Naive thymus-derived CD4-positive, alpha-beta T cell (primary cell): Measurements from ENCODE around the gene WNT7B. TPM values are rescaled to one million over a fixed set of nuclear protein-coding genes. Genes with fewer than 3 reads are reported as not detected.

ENCODE experiments used
- ATAC-seq: fragments of 150-1000 bp; cut with Tn5 transposase; 2 replicates; pipeline ENCODE4 v1.10.0; 2021; ENCODE audit warnings: mild to moderate bottlenecking, moderate library complexity
- CTCF ChIA-PET: fragments of 350-600 bp; sonication (Branson Sonifier 250); formaldehyde crosslinking; loops from one replicate; lab custom pipeline; 2021; ENCODE audit warnings: antibody characterized with exemption; lab: Charles Lee
- POLR2A ChIA-PET: fragments of 350-600 bp; sonication (Branson Sonifier 250); formaldehyde crosslinking; loops from one replicate; lab custom pipeline; 2021; ENCODE audit warnings: antibody characterized with exemption, inconsistent platforms; lab: Charles Lee
- DNase-seq, 9 donors: peaks; one replicate each; pipeline versions ENCODE4 v3.0.0 to v3.0.0-alpha.2; 2020 to 2022; ENCODE audit warnings: mixed read lengths in 1 of 9
- H3K27ac ChIP-seq: one replicate; pipeline ENCODE4 v1.7.0; 2013; ENCODE audit warnings: mild to moderate bottlenecking, low read depth, low read length, moderate library complexity
- H3K27me3 ChIP-seq, 2 donors: one replicate each; pipeline ENCODE4 v1.7.0; 2013; ENCODE audit warnings: low read length in 2 of 2, mild to moderate bottlenecking in 2 of 2, moderate library complexity in 2 of 2; ENCODE audit not compliant: control insufficient read depth in 2 of 2, insufficient read depth in 2 of 2
- H3K36me3 ChIP-seq, 3 experiments: 1 replicate in 2 of 3; 2 replicates in 1 of 3; pipeline ENCODE4 v1.7.0; 2013; ENCODE audit warnings: low read length in 3 of 3, mild to moderate bottlenecking in 3 of 3, moderate library complexity in 1 of 3; ENCODE audit not compliant: insufficient read depth in 3 of 3, control insufficient read depth in 2 of 3
- H3K4me1 ChIP-seq, 2 donors: one replicate each; pipeline ENCODE4 v1.7.0; 2013; ENCODE audit warnings: low read length in 2 of 2, mild to moderate bottlenecking in 2 of 2, moderate library complexity in 1 of 2; ENCODE audit not compliant: control insufficient read depth in 2 of 2, insufficient read depth in 2 of 2
- H3K4me3 ChIP-seq: 2 replicates; pipeline ENCODE4 v1.7.0; 2013; ENCODE audit warnings: mild to moderate bottlenecking, low read length
- H3K9me3 ChIP-seq, 3 experiments: 1 replicate in 2 of 3; 2 replicates in 1 of 3; pipeline ENCODE4 v1.7.0; 2013; ENCODE audit warnings: low read length in 3 of 3; ENCODE audit not compliant: control insufficient read depth in 2 of 3
- H3K27ac Mint-ChIP-seq, 9 donors: one replicate each; pipeline ENCODE4 v1.8.0; 2020 to 2022; ENCODE audit warnings: mixed read lengths in 9 of 9, mild to moderate bottlenecking in 8 of 9, moderate library complexity in 5 of 9, inconsistent platforms in 2 of 9
- H3K27me3 Mint-ChIP-seq, 5 donors: one replicate each; pipeline ENCODE4 v1.8.0; 2021 to 2022; ENCODE audit warnings: mixed read lengths in 5 of 5, mild to moderate bottlenecking in 1 of 5
- H3K36me3 Mint-ChIP-seq, 5 donors: one replicate each; pipeline ENCODE4 v1.8.0; 2020 to 2022; ENCODE audit warnings: mixed read lengths in 5 of 5, mild to moderate bottlenecking in 3 of 5, inconsistent platforms in 1 of 5
- H3K4me1 Mint-ChIP-seq, 7 donors: one replicate each; pipeline ENCODE4 v1.8.0; 2020 to 2022; ENCODE audit warnings: mixed read lengths in 7 of 7, mild to moderate bottlenecking in 3 of 7, inconsistent platforms in 1 of 7
- H3K4me3 Mint-ChIP-seq, 10 donors: one replicate each; pipeline ENCODE4 v1.8.0; 2020 to 2022; ENCODE audit warnings: mild to moderate bottlenecking in 10 of 10, mixed read lengths in 10 of 10, moderate library complexity in 6 of 10, inconsistent platforms in 2 of 10
- H3K9me3 Mint-ChIP-seq, 11 donors: one replicate each; pipeline ENCODE4 v1.8.0; 2020 to 2022; ENCODE audit warnings: mixed read lengths in 11 of 11, mild to moderate bottlenecking in 4 of 11, inconsistent platforms in 1 of 11, moderate library complexity in 1 of 11
- intact Hi-C, 2 donors: fragments of 100-400 bp; cut with micrococcal nuclease; formaldehyde crosslinking; loops; one replicate each; pipeline ENCODE4 v1.15.1; 2023
- polyA plus RNA-seq, 2 donors: library from polyadenylated mRNA; unstranded; fragments of 300-500 nt; fragmentation: Illumina TruSeq; gene quantifications; one replicate each; pipeline ENCODE4 v1.2.3, GENCODE V29; 2021
- total RNA-seq, 6 experiments: library from RNA in 5 of 6; stranded (reverse) in 5 of 6; gene quantifications; 1 replicate in 5 of 6; 2 replicates in 1 of 6; pipeline ENCODE4 v1.2.3 and lab custom pipeline; 2021 to 2026

Gene WNT7B
- not detected for total RNA-seq
- not detected for polyA plus RNA-seq
- not detected for total RNA-seq (lab: John Stamatoyannopoulos, UW)

DNA sequence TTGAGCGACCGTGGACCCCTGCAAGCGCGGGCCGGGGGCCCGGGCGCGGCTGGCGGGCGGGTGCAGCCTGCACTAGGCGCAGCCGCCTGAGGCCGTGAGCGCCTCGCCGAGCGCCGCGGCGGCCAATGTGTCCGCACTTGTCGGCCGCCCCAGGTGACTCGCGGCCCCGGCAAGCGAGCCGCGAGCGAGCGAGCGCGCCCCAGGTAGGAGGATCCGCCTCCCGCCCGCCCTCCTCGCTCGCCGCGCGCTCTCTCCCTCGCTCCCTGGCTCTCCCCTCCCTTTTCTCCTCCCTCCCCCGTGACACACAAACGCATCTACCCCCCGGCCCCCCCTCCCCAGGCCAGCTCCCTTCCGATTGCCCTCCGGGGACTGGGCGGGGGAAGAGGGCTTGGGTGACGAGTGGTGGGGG, at the start of gene WNT7B:
Gene WNT7B (minus strand): TSS at position 160 of the 409 bp plus-strand sequence. CDS start 408 bp downstream, outside the sequence.
- Histone ChIP-seq H3K4me3 (no peak within 1 kb of the TSS), H3K4me1 (peaks cover 0 to 9% of the 10 kb centered on the region in 2 donors), H3K27me3 (peaks cover 0 to 14% of the 10 kb centered on the region in 2 donors), H3K9me3 (no peaks in the 10 kb centered on the region), H3K36me3 (no peaks in the 10 kb centered on the region), H3K27ac (no peak within 1 kb of the TSS)
- peak within 1 kb of the TSS; percentile 33 to 73 (median 57) for H3K4me3 Mint-ChIP-seq
- H3K4me1 Mint-ChIP-seq = peaks cover 3 to 18% (median 10%) of the 10 kb centered on the region in 7 donors
- no peaks in the 10 kb centered on the region for H3K36me3 Mint-ChIP-seq
- peaks cover 25 to 42% (median 33%) of the 10 kb centered on the region in 5 donors for H3K27me3 Mint-ChIP-seq
- H3K27ac Mint-ChIP-seq = no peak within 1 kb of the TSS
- ChIA-PET CTCF (no interaction called here), POLR2A (no interaction called here)
- intact Hi-C loops = no loop called here
- DNase-seq (peak in 1 of 9 donors; percentile 30), ATAC-seq (no peak)
- no peaks in the 10 kb centered on the region for H3K9me3 Mint-ChIP-seq

DNA sequence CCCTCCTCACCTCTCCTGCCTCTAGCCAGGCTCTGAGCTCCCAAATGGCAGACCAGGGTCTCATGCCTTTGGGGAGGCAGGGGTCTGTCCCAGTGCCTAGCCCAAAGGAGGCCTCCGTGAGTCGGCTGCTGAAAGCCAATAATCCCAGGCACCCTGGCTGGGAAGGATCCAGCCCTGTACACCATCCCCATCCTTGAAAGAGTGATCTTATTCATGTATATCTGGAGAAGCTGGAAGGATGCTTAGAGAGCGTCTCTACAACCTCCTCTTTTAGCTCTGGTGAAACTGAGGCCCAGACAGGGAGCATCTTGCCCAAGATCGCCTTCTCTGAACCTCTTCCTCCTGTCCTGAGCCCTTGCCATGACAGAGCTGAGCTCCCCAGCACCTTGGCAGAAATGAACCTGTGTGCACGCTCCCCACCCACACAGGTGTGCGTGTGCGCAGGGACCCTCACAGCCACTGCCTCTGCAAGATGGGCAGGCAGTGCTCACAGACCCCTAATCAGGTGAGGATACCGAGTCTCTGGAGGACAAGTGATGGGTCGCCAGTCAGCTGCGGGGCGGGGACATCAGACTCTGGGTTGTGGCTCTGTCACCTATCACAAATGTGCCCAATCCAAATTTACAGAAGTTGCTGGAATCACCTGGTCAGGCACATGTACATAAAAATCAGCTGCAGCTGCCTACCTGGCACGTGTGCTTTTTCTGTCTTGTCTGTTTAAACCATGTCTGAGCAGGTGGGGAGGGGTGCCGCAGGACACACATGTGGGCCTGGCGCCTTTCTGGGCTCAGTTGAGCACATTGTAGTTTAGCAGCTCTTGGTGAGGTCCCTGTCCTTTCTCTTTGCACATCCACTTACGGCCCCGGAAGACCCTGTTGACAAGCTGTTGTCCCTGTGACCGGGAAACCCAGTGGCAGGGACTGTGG, 49.3 kb upstream of the WNT7B start:
- H3K4me1 ChIP-seq = no peaks in the 10 kb centered on the region
- H3K9me3 Mint-ChIP-seq = peaks cover 0 to 6% (median 0%) of the 10 kb centered on the region in 11 donors
- intact Hi-C loops = no loop called here
- ATAC-seq = no peak
- DNase-seq = no peak
- H3K36me3 ChIP-seq = no peaks in the 10 kb centered on the region
- peaks cover 4 to 11% (median 6%) of the 10 kb centered on the region in 7 donors for H3K4me1 Mint-ChIP-seq
- H3K9me3 ChIP-seq = no peaks in the 10 kb centered on the region
- H3K27ac ChIP-seq = no peak overlapping the region
- ChIA-PET POLR2A (interaction anchor here (1.1 kb wide), 1 partner anchor 12 kb away, joined by 3 read pairs; no protein-coding TSS in a partner anchor), CTCF (interaction anchor here (1.4 kb wide), 1 partner anchor 20 kb away, joined by 4 read pairs; no protein-coding TSS in a partner anchor)
- H3K27ac Mint-ChIP-seq = peak overlapping the region in 1 of 9 donors; percentile 26
- peak overlapping the region in 3 of 10 donors; percentile 40 to 70 (median 42) for H3K4me3 Mint-ChIP-seq
- no peak overlapping the region for H3K4me3 ChIP-seq
- peaks cover 0 to 4% of the 10 kb centered on the region in 2 donors for H3K27me3 ChIP-seq
- H3K36me3 Mint-ChIP-seq = peaks cover 0 to 12% (median 0%) of the 10 kb centered on the region in 5 donors
- H3K27me3 Mint-ChIP-seq = peaks cover 31 to 57% (median 39%) of the 10 kb centered on the region in 5 donors

DNA sequence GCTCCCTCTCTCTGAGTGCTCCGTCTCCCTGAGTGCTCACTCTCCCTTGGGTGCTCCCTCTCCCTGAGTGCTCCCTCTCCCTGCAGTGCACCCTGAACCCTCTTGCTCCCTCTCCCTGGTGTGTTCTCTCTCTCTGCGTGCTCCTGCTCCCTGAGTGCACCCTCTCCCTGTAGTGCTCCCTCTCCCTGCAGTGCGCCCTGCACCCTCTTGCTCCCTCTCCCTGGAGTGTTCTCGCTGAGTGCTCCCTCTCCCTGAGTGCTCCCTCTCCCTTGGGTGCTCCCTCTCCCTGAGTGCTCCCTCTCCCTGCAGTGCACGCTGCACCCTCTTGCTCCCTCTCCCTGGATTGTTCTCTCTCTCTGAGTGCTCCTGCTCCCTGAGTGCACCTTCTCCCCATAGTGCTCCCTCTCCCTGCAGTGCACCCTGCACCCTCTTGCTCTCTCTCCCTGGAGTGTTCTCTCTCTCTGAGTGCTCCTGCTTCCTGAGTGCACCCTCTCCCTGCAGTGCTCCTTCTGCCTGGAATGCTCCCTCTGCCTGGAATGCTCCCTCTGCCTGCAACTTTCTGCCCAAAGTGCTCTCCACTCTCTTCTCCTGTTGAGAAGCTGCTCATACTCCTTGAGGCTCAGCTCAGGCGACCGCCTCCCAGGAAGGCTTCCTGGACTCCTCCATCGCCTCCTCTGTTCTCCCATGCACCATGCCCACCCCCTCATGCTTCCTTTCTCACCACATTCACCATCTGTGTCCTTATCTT, 48.4 kb upstream of the WNT7B start:
- ChIA-PET CTCF (interaction anchor here (1.4 kb wide), 1 partner anchor 19 kb away, joined by 4 read pairs; no protein-coding TSS in a partner anchor), POLR2A (interaction anchor here (0.8 to 1.1 kb wide), 1 partner anchor 11 kb away, joined by 3 read pairs; no protein-coding TSS in a partner anchor)
- peak overlapping the region in 2 of 9 donors; percentile 3 to 26 for H3K27ac Mint-ChIP-seq
- DNase-seq (no peak), ATAC-seq (no peak)
- Histone ChIP-seq H3K4me3 (no peak overlapping the region), H3K4me1 (no peaks in the 10 kb centered on the region), H3K27me3 (peaks cover 0 to 4% of the 10 kb centered on the region in 2 donors), H3K36me3 (no peaks in the 10 kb centered on the region), H3K9me3 (no peaks in the 10 kb centered on the region), H3K27ac (no peak overlapping the region)
- H3K9me3 Mint-ChIP-seq = peaks cover 0 to 6% (median 0%) of the 10 kb centered on the region in 11 donors
- H3K27me3 Mint-ChIP-seq = peaks cover 31 to 57% (median 39%) of the 10 kb centered on the region in 5 donors
- intact Hi-C loops = no loop called here
- no peak overlapping the region for H3K4me3 Mint-ChIP-seq
- peaks cover 4 to 11% (median 6%) of the 10 kb centered on the region in 7 donors for H3K4me1 Mint-ChIP-seq
- H3K36me3 Mint-ChIP-seq = peaks cover 0 to 12% (median 0%) of the 10 kb centered on the region in 5 donors

DNA sequence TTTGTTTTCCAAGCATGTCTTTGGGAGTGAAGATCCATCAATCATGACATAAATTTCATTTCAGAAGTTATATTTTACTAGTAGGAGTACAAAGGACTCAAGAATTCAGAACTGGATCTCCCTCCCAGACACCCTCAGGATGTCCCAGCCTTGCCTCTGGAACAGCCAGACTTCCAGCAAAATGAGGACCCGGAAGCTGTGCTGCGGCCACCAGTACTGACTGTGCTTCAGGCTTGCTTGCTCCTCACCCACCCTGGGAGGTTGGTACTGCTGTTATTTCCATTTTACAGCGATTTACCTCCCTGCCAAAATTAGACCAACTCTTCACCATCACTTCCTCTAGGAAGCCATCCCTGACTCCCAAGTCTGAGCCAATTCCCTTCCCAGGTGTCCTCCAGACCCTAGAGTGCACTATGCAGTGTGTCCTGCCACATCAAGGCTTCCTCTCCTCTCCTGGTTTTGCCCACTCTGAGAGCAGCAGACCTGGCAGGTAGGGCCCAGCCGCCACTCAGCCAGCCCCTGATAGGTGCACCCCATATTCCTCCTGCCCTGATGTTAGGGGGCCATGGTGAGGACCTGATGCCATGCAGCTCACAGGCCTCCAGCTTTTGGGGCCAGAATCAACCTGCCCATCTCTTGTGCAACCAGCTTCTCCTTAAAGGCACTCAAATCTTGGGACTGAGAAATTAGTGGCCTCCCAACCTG, 47.3 kb upstream of the WNT7B start:
- POLR2A ChIA-PET = interaction anchor here (0.8 kb wide), 1 partner anchor 10 kb away, joined by 3 read pairs; no protein-coding TSS in a partner anchor
- no peak for DNase-seq

DNA sequence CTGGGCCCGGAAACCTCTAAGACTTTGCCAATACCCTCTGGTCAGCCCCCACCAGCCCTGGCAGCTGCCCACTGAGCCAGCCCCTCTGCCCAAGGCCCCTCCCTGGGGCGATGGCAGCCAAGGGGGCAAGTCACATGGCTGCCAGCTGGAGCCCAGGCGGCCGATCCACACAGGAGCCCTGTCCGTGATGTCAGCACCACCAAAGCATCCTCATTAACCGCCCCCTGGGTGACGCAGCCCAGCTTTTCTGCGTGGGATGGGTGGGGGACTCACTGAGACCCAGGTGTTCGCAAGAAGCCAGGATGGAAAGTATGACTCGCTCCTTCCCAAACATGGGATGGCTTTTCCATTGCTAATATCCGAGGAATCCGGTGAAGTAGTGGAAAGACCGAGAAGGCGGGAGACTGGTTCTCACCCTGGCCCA, 46.6 kb upstream of the WNT7B start:
- ChIA-PET POLR2A (no interaction called here), CTCF (no interaction called here)
- ATAC-seq (no peak), DNase-seq (no peak)
- no peak overlapping the region for H3K4me3 Mint-ChIP-seq
- Histone ChIP-seq H3K4me3 (no peak overlapping the region), H3K9me3 (no peaks in the 10 kb centered on the region), H3K4me1 (no peaks in the 10 kb centered on the region), H3K36me3 (no peaks in the 10 kb centered on the region), H3K27ac (no peak overlapping the region), H3K27me3 (peaks cover 0 to 4% of the 10 kb centered on the region in 2 donors)
- H3K27me3 Mint-ChIP-seq = peaks cover 31 to 51% (median 39%) of the 10 kb centered on the region in 5 donors
- peaks cover 4 to 11% (median 6%) of the 10 kb centered on the region in 7 donors for H3K4me1 Mint-ChIP-seq
- no peak overlapping the region for H3K27ac Mint-ChIP-seq
- intact Hi-C loops = no loop called here
- H3K36me3 Mint-ChIP-seq = peaks cover 0 to 12% (median 0%) of the 10 kb centered on the region in 5 donors
- H3K9me3 Mint-ChIP-seq = peaks cover 0 to 6% (median 0%) of the 10 kb centered on the region in 11 donors

More for the DNA sequence above, 47.3 kb upstream of the WNT7B start:
- CTCF ChIA-PET = interaction anchor here (0.5 kb wide), 1 partner anchor 93 kb away, joined by 3 read pairs; no protein-coding TSS in a partner anchor
- H3K4me1 ChIP-seq = no peaks in the 10 kb centered on the region
- no peak for ATAC-seq
- H3K4me3 ChIP-seq = no peak overlapping the region
- H3K9me3 Mint-ChIP-seq = peaks cover 0 to 6% (median 0%) of the 10 kb centered on the region in 11 donors
- H3K27me3 ChIP-seq = peaks cover 0 to 4% of the 10 kb centered on the region in 2 donors
- H3K4me3 Mint-ChIP-seq = no peak overlapping the region
- no peaks in the 10 kb centered on the region for H3K9me3 ChIP-seq
- H3K27ac Mint-ChIP-seq = peak overlapping the region in 1 of 9 donors; percentile 16
- peaks cover 4 to 11% (median 6%) of the 10 kb centered on the region in 7 donors for H3K4me1 Mint-ChIP-seq
- no peak overlapping the region for H3K27ac ChIP-seq
- peaks cover 31 to 57% (median 39%) of the 10 kb centered on the region in 5 donors for H3K27me3 Mint-ChIP-seq
- intact Hi-C loops = no loop called here
- H3K36me3 Mint-ChIP-seq = peaks cover 0 to 12% (median 0%) of the 10 kb centered on the region in 5 donors
- H3K36me3 ChIP-seq = no peaks in the 10 kb centered on the region
